Astrocyte of the cerebellum (primary cell): ENCODE measurements around the gene SORCS2.

Source experiments
- DNase-seq: peaks from one replicate; pipeline ENCODE4 v3.0.0-alpha.2; 2011; ENCODE audit warnings: low read depth
- H3K4me3 ChIP-seq: 2 replicates; pipeline ENCODE4 v1.5.1; 2011; ENCODE audit warnings: mild to moderate bottlenecking, low read depth, low read length, moderate library complexity
- CTCF ChIP-seq: IDR thresholded peaks from 2 replicates; pipeline ENCODE4 v1.5.1; 2012; ENCODE audit warnings: low read length, low read depth, moderate library complexity, mild to moderate bottlenecking; ENCODE audit errors: missing control alignments
- in situ Hi-C: cut with HindIII; loops from 2 replicates; pipeline ENCODE4 v1.10.0; 2017; ENCODE audit warnings: low sequenced_read_pairs

SORCS2 gene

GRCh38 chr4:7559741-7560395 lies 367.5 kb downstream of the SORCS2 start:
- DNase-seq = no peak
- no peak overlapping the region for H3K4me3 ChIP-seq
- in situ Hi-C loops = loop anchor here (5.0 kb wide), 2 partner anchors 47 to 53 kb away; no protein-coding TSS in a partner anchor
- no peak for TF ChIP-seq CTCF

- in situ Hi-C loops = loop anchor here (5.0 kb wide), 2 partner anchors 46 to 54 kb away; no protein-coding TSS in a partner anchor
- no peak for DNase-seq
- no peak for TF ChIP-seq CTCF
Measured at GRCh38 chr4:7561557-7561956, 369.2 kb downstream of the SORCS2 start.

GRCh38 chr4:7564242-7564641 lies 371.9 kb downstream of the SORCS2 start:
- TF ChIP-seq CTCF = no peak
- no peak for DNase-seq
- in situ Hi-C loops = loop anchor here (5.0 kb wide), 2 partner anchors 43 to 57 kb away; no protein-coding TSS in a partner anchor
- H3K4me3 ChIP-seq = no peak overlapping the region

More at GRCh38 chr4:7561557-7561956, 369.2 kb downstream of the SORCS2 start:
- H3K4me3 ChIP-seq = no peak overlapping the region

- H3K4me3 ChIP-seq = no peak overlapping the region
- TF ChIP-seq CTCF = no peak
- no peak for DNase-seq
- in situ Hi-C loops = no loop called here
Measured at GRCh38 chr4:7565483-7565882, 373.1 kb downstream of the SORCS2 start.

GRCh38 chr4:7569810-7570783 lies 377.8 kb downstream of the SORCS2 start:
- no peak for TF ChIP-seq CTCF
- in situ Hi-C loops = no loop called here
- H3K4me3 ChIP-seq = no peak overlapping the region
- DNase-seq = no peak

- in situ Hi-C loops = no loop called here
Measured at GRCh38 chr4:7571001-7571400, 378.7 kb downstream of the SORCS2 start.

More at GRCh38 chr4:7571001-7571400, 378.7 kb downstream of the SORCS2 start:
- TF ChIP-seq CTCF = no peak
- DNase-seq = no peak
- no peak overlapping the region for H3K4me3 ChIP-seq
